ENCODE data around the gene ATRX.
"Not testable (repeated sequence)": the region's sequence is repeated elsewhere in the genome, so short reads cannot be mapped to it uniquely, and the experiment has no call there.

Gene ATRX

GRCh38 chrX:77510007-77510406 lies 276.0 kb downstream of the ATRX start:
- peaks cover 60% of the 10 kb centered on the region for H3K36me3 Mint-ChIP-seq
- ATAC-seq: no peak
- H3K4me3 Mint-ChIP-seq: no peak overlapping the region

GRCh38 chrX:77505227-77505626 lies 280.8 kb downstream of the ATRX start:
- Mint-ChIP-seq H3K9me3 (no peaks in the 10 kb centered on the region), H3K4me3 (no peak overlapping the region), H3K36me3 (peaks cover 27% of the 10 kb centered on the region), H3K27ac (no peak overlapping the region), H3K4me1 (no peaks in the 10 kb centered on the region)
- ATAC-seq: no peak
- no peak for DNase-seq (ENCODE audit: low spot score in 2 of 2)

More at GRCh38 chrX:77510007-77510406, 276.0 kb downstream of the ATRX start:
- Mint-ChIP-seq H3K27ac (no peak overlapping the region), H3K9me3 (no peaks in the 10 kb centered on the region), H3K4me1 (no peaks in the 10 kb centered on the region)
- no peak for DNase-seq (ENCODE audit: low spot score in 2 of 2)

GRCh38 chrX:77502951-77503525 lies 283.0 kb downstream of the ATRX start:
- peaks cover 20% of the 10 kb centered on the region for H3K36me3 Mint-ChIP-seq
- no peak for ATAC-seq
- H3K4me3 Mint-ChIP-seq: no peak overlapping the region
- H3K9me3 Mint-ChIP-seq: no peaks in the 10 kb centered on the region
- no peak for DNase-seq (ENCODE audit: low spot score in 2 of 2)
- H3K27ac Mint-ChIP-seq: no peak overlapping the region
- no peaks in the 10 kb centered on the region for H3K4me1 Mint-ChIP-seq

GRCh38 chrX:77500164-77500563 lies 285.9 kb downstream of the ATRX start:
- not testable (repeated sequence) for H3K4me3 Mint-ChIP-seq

GRCh38 chrX:77493677-77494553 lies 292.1 kb downstream of the ATRX start:
- DNase-seq (ENCODE audit: low spot score in 2 of 2) (no peak), ATAC-seq (no peak)
- H3K27ac Mint-ChIP-seq: no peak overlapping the region
- no peaks in the 10 kb centered on the region for H3K9me3 Mint-ChIP-seq
- no peak overlapping the region for H3K4me3 Mint-ChIP-seq
- H3K4me1 Mint-ChIP-seq: no peaks in the 10 kb centered on the region
- no peaks in the 10 kb centered on the region for H3K36me3 Mint-ChIP-seq

More at GRCh38 chrX:77500164-77500563, 285.9 kb downstream of the ATRX start:
- H3K9me3 Mint-ChIP-seq; H3K27ac Mint-ChIP-seq; ATAC-seq; H3K36me3 Mint-ChIP-seq; DNase-seq (ENCODE audit: low spot score in 2 of 2); H3K4me1 Mint-ChIP-seq: not testable (repeated sequence)

GRCh38 chrX:77484045-77484444 lies 302.0 kb downstream of the ATRX start:
- Mint-ChIP-seq H3K36me3 (no peaks in the 10 kb centered on the region), H3K9me3 (peaks cover 9% of the 10 kb centered on the region), H3K27ac (no peak overlapping the region), H3K4me3 (no peak overlapping the region), H3K4me1 (no peaks in the 10 kb centered on the region)
- DNase-seq (ENCODE audit: low spot score in 2 of 2) (no peak), ATAC-seq (no peak)

GRCh38 chrX:77455437-77455836 lies 330.6 kb downstream of the ATRX start:
- DNase-seq (ENCODE audit: low spot score in 2 of 2): no peak
- no peaks in the 10 kb centered on the region for H3K9me3 Mint-ChIP-seq
- no peak for ATAC-seq
- H3K36me3 Mint-ChIP-seq: no peaks in the 10 kb centered on the region
- no peak overlapping the region for H3K27ac Mint-ChIP-seq
- no peaks in the 10 kb centered on the region for H3K4me1 Mint-ChIP-seq
- H3K4me3 Mint-ChIP-seq: no peak overlapping the region

Measured in stimulated activated effector memory CD8-positive, alpha-beta T cell treated with anti-CD3 and anti-CD28 coated beads, Interleukin-12 subunit alpha, Interleukin-12 subunit beta, amount 100 ng/mL, for 72 hours (primary cell).